K562 treated with DMSO at 1 percent for 12 hours (cell line): ENCODE results near the gene TIA1. TPM values are rescaled to one million over a fixed set of nuclear protein-coding genes. Genes with fewer than 3 reads are reported as not detected.

Experiments used
- total RNA-seq: library from RNA; unstranded; fragments of 300-600 nt; gene quantifications from 2 replicates; pipeline ENCODE4 v1.2.3, GENCODE V29; 2022; ENCODE audit not compliant: insufficient read depth

Gene TIA1
- total RNA-seq = 9.6 and 47.0 TPM in 2 replicates

DNA sequence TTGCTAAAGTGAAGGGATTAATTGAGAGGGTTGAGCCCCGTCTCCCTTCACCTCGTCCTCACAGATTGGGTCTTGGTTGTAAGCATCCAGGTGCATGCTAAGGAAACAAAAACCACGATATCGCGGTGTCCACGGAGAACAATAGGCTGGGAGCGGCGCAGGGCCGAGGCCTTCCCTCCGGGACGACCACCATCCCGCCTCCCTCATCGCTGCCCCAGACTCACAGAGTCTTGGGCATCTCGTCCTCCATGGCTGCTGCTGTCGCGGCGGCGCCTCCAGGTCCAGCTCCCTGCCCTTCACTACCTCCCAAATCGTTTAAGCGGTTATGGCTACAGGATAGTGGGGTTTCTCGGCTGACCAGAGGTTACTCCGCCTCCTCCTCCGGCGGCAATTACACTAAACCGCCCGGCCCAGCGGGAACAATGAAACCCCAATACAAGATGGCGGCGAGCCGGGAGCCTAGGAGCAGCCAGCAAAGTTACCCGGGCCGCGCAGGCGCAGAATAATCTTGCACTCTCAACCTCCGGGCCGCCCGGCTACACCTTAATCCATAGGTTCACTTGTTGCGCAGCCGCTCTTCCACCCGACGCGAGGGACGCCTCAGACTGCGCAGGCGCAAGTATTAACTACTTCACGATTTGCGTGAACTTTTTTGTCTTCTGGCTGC, at the start of gene TIA1:
Gene TIA1 (minus strand): TSS at position 448 of the 667 bp plus-strand sequence. CDS start 198 bp downstream, at position 250.

GRCh38 chr2:70190418-70191243, 57.8 kb downstream of the TIA1 start, which contains the start of gene C2orf42:
C2orf42 (minus strand) TSS chr2:70191019; CDS start chr2:70181985, 9,034 bp downstream.

Other genes with a start within 250 kb of the TIA1 start
- gene PCBP1, start 161.2 kb downstream of the TIA1 start, total RNA-seq = 436 and 566 TPM in 2 replicates
- 2.1 and 11.0 TPM in 2 replicates for gene C2orf42, start 57.6 kb downstream of the TIA1 start, total RNA-seq
- gene PCYOX1, start 9.5 kb upstream of the TIA1 start, total RNA-seq = 10.9 and 38.6 TPM in 2 replicates
- gene SNRPG, start 45.1 kb upstream of the TIA1 start, total RNA-seq = 178 and 272 TPM in 2 replicates
- gene FAM136A, start 53.4 kb upstream of the TIA1 start, total RNA-seq = 34.1 and 44.6 TPM in 2 replicates